Nephron (organoid): ENCODE data around the gene TJP1.
"Not testable (repeated sequence)": the region's sequence is repeated elsewhere in the genome, so short reads cannot be mapped to it uniquely, and the experiment has no call there.

ENCODE experiments used
- H3K27ac Mint-ChIP-seq, 3 experiments: 2 replicates each; pipeline ENCODE4 v1.8.0; 2020; ENCODE audit warnings: mixed read lengths in 3 of 3, mild to moderate bottlenecking in 2 of 3, moderate library complexity in 1 of 3
- H3K27me3 Mint-ChIP-seq: 2 replicates; pipeline ENCODE4 v1.8.0; 2021; ENCODE audit warnings: low read depth, mild to moderate bottlenecking, moderate library complexity, mixed read lengths
- H3K36me3 Mint-ChIP-seq: 2 replicates; pipeline ENCODE4 v1.8.0; 2020; ENCODE audit warnings: low read depth, mixed read lengths
- H3K4me1 Mint-ChIP-seq: 2 replicates; pipeline ENCODE4 v1.8.0; 2020; ENCODE audit warnings: mixed read lengths
- H3K4me3 Mint-ChIP-seq, 3 experiments: 2 replicates each; pipeline ENCODE4 v1.8.0; 2020; ENCODE audit warnings: mild to moderate bottlenecking in 3 of 3, mixed read lengths in 3 of 3, moderate library complexity in 2 of 3
- H3K9me3 Mint-ChIP-seq: 2 replicates; pipeline ENCODE4 v1.8.0; 2020; ENCODE audit warnings: mixed read lengths
- TF ChIP-seq, protein P1 (sequence below), 3 experiments: fragments of 200-600 bp; sonication (generic); IDR thresholded peaks; one replicate each; pipeline ENCODE4 v1.5.0; 2021; ENCODE audit warnings: antibody characterized with exemption in 3 of 3; ENCODE audit not compliant: unreplicated experiment in 3 of 3

Gene TJP1

DNA sequence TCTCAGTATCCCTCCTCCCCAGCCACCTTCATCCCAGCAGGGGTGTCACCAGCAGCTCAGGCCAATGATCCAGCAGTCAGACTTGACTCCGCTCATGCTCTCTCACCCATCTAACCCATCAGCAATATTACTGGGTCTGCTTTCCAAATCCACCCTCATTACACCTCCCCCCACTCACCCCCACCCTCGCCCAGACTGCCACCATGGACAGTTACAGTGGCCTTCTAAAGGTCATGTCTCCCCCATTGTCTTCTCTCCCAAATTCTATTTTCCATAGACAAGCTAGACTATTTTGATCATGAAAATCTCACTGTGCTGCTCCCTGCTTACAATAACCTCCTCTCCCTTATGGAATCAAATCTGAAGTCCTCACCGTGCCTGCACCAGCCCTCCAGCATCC, 156.0 kb downstream of the TJP1 start:
- Mint-ChIP-seq H3K4me1 (peaks cover 15% of the 10 kb centered on the region), H3K27me3 (peaks cover 33% of the 10 kb centered on the region), H3K9me3 (no peaks in the 10 kb centered on the region), H3K36me3 (no peaks in the 10 kb centered on the region), H3K27ac (no peak overlapping the region), H3K4me3 (no peak overlapping the region)
- TF ChIP-seq, protein P1, sequence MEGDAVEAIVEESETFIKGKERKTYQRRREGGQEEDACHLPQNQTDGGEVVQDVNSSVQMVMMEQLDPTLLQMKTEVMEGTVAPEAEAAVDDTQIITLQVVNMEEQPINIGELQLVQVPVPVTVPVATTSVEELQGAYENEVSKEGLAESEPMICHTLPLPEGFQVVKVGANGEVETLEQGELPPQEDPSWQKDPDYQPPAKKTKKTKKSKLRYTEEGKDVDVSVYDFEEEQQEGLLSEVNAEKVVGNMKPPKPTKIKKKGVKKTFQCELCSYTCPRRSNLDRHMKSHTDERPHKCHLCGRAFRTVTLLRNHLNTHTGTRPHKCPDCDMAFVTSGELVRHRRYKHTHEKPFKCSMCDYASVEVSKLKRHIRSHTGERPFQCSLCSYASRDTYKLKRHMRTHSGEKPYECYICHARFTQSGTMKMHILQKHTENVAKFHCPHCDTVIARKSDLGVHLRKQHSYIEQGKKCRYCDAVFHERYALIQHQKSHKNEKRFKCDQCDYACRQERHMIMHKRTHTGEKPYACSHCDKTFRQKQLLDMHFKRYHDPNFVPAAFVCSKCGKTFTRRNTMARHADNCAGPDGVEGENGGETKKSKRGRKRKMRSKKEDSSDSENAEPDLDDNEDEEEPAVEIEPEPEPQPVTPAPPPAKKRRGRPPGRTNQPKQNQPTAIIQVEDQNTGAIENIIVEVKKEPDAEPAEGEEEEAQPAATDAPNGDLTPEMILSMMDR (IDR thresholded peaks at IDR 0.05; ENCODE audit: unreplicated experiment in 3 of 3) = no peak

DNA sequence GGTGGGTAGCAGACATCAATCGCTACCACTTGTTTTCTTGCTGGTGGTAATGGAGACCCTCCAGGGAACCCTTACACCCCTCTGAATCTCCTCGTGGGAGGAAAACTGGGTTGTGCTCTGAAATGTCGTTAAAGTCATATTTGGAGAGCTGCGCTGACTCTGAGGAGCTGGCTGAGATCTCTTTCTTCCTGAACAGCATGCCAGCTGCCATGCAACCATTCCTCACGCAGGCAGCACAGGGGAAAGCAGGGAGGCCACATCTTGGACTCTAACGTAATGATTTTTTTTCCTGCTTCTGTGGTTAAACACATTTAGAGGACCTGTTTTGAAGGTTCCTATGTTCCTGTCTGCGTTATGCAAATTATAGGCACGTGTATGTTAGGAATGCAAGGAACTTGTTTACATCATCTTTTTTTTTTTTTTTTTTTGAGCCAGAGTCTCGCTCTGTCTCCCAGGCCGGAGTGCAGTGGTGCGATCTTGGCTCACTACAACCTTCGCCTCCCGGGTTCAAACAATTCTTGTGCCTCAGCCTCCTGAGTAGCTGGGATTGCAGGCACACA, 156.7 kb downstream of the TJP1 start:
- Mint-ChIP-seq H3K36me3 (no peaks in the 10 kb centered on the region), H3K27me3 (peaks cover 26% of the 10 kb centered on the region), H3K27ac (no peak overlapping the region), H3K4me1 (peaks cover 7% of the 10 kb centered on the region), H3K4me3 (no peak overlapping the region), H3K9me3 (no peaks in the 10 kb centered on the region)
- TF ChIP-seq, protein P1 (IDR thresholded peaks at IDR 0.05; ENCODE audit: unreplicated experiment in 3 of 3) = no peak

DNA sequence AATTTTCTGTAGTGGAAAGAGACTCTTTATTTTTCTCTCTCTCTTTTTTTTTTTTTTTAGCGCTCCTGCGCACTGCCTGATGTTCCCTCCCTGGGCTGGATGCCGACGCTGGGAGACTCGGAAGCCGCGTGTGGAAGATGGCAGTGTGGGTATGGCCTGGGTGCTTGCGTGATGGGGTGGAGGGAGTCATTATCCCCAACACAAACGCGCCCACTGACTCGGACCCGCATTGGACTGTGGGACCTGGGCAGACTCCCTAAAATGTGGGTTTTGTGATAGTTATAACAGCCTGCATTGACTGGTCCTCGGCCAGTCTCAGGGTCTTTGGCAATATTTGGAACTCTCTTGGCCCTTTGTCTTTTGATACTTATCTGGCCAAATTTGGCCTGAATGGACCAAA, 157.9 kb downstream of the TJP1 start:
- no peaks in the 10 kb centered on the region for H3K9me3 Mint-ChIP-seq
- H3K36me3 Mint-ChIP-seq = no peaks in the 10 kb centered on the region
- TF ChIP-seq, protein P1 (IDR thresholded peaks at IDR 0.05; ENCODE audit: unreplicated experiment in 3 of 3) = no peak
- H3K4me1 Mint-ChIP-seq = peaks cover 4% of the 10 kb centered on the region
- no peak overlapping the region for H3K27ac Mint-ChIP-seq
- H3K27me3 Mint-ChIP-seq = peaks cover 18% of the 10 kb centered on the region
- no peak overlapping the region for H3K4me3 Mint-ChIP-seq

DNA sequence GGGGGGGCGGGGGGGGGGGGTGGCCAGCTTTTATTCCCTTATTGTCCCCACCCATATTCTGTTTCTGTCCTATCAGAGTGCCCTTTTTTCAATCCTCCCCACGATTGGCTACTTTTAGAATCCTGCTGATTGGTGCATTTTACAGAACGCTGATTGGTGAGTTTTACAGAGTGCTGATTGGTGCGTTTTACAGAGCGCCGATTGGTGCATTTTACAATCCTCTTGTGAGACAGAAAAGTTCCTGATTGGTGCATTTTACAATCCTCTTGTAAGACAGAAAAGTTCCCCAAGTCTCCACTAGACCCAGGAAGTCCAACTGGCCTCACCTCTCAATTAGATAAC, 164.8 kb downstream of the TJP1 start:
- Mint-ChIP-seq H3K4me3 (peak overlapping the region in 1 of 3 experiments; percentile 32), H3K9me3 (peaks cover 10% of the 10 kb centered on the region)

DNA sequence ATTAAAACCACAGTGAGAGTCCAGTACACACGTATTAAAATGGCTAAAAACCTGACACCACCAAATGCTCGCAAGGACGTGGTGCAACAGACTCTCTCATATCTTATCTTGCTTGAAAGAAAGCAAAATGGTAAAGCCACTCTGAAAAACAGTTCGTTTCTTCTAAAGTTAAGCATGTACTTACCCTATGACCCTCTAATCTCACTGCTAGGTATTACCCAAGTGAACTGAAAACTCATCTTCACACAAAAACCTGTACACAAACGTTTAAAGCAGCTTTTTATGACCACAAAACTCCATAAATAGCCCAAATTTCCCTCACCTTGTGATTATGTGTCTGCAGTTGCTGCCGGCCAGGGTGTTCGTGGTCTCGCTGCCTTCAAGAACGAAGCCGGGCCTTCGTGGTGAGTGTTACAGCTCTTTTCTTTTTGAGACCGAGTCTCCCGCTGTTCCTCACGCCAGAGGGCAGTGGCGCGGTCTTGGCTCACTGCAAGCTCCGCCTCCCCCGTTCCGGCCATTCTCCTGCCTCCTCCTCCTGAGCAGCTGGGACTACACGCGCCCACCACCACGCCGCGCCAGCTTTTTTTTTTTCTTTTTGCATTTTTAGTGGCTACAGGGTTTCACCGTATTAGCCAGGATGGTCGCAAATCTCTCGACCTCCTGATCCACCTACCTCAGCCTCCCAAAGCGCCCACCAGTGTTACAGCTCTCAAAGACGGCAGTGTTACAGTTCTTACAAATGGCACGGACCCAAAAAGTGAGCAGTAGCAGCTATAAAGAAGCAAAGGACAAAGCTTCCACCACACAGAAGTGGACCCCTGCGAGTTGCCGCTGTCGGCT, 165.4 kb downstream of the TJP1 start:
- peak overlapping the region in 1 of 3 experiments; percentile 31 for H3K27ac Mint-ChIP-seq
- no peaks in the 10 kb centered on the region for H3K36me3 Mint-ChIP-seq
- peak overlapping the region; percentile 63 to 80 (median 74) for H3K4me3 Mint-ChIP-seq
- TF ChIP-seq, protein P1 (IDR thresholded peaks at IDR 0.05; ENCODE audit: unreplicated experiment in 3 of 3) = peak; percentile 31 to 41 (median 39)
- no peaks in the 10 kb centered on the region for H3K27me3 Mint-ChIP-seq
- peaks cover 10% of the 10 kb centered on the region for H3K9me3 Mint-ChIP-seq
- no peaks in the 10 kb centered on the region for H3K4me1 Mint-ChIP-seq

More for the DNA sequence above, 164.8 kb downstream of the TJP1 start:
- not testable (repeated sequence) for H3K27ac Mint-ChIP-seq, H3K27me3 Mint-ChIP-seq, H3K4me1 Mint-ChIP-seq, H3K36me3 Mint-ChIP-seq

DNA sequence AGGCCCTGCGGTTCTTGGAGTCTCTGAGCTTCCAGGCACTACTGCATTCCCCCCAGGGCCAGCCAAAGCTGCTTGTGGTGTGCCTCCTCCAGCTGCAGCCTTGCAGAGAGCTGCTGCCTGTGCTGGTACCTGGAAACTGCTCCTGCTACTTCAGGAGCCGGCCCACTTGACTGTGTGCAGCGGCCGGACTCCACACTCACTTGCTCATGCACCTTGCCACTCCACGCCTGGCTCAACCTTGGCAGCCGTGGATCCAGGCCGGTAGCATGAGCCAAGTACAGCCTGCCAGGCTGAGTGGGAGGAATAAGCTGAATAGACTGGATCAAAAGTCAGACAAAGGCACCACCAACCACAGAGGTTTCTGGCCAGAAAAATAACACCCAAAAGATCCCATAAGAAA, 169.7 kb downstream of the TJP1 start:
- no peaks in the 10 kb centered on the region for H3K36me3 Mint-ChIP-seq
- H3K4me3 Mint-ChIP-seq = no peak overlapping the region
- H3K27me3 Mint-ChIP-seq = peaks cover 6% of the 10 kb centered on the region
- peaks cover 7% of the 10 kb centered on the region for H3K9me3 Mint-ChIP-seq
- no peak overlapping the region for H3K27ac Mint-ChIP-seq
- TF ChIP-seq, protein P1 (IDR thresholded peaks at IDR 0.05; ENCODE audit: unreplicated experiment in 3 of 3) = no peak
- H3K4me1 Mint-ChIP-seq = no peaks in the 10 kb centered on the region
